ENCODE measurements around the gene WWOX.
"Not testable (repeated sequence)": the region's sequence is repeated elsewhere in the genome, so short reads cannot be mapped to it uniquely, and the experiment has no call there.

Gene WWOX

GRCh38 chr16:78604423-78605062 is 505.1 kb downstream of the WWOX start:
- H3K4me1 Mint-ChIP-seq = peaks cover 19% of the 10 kb centered on the region
- not testable (repeated sequence) for H3K9me3 Mint-ChIP-seq, H3K36me3 Mint-ChIP-seq, H3K4me3 Mint-ChIP-seq, H3K27me3 Mint-ChIP-seq, H3K27ac Mint-ChIP-seq

GRCh38 chr16:78605548-78606101 is 506.2 kb downstream of the WWOX start:
- H3K4me1 Mint-ChIP-seq = peaks cover 20% of the 10 kb centered on the region
- H3K4me3 Mint-ChIP-seq = no peak overlapping the region
- H3K9me3 Mint-ChIP-seq = no peaks in the 10 kb centered on the region
- H3K36me3 Mint-ChIP-seq = no peaks in the 10 kb centered on the region
- no peak overlapping the region for H3K27ac Mint-ChIP-seq
- no peaks in the 10 kb centered on the region for H3K27me3 Mint-ChIP-seq

- no peak overlapping the region for H3K4me3 Mint-ChIP-seq
- peaks cover 20% of the 10 kb centered on the region for H3K4me1 Mint-ChIP-seq
- H3K27me3 Mint-ChIP-seq = no peaks in the 10 kb centered on the region
- H3K27ac Mint-ChIP-seq = no peak overlapping the region
- H3K36me3 Mint-ChIP-seq = no peaks in the 10 kb centered on the region
- no peaks in the 10 kb centered on the region for H3K9me3 Mint-ChIP-seq
These were observed 507.1 kb downstream of the WWOX start for GRCh38 chr16:78606545-78606944.

GRCh38 chr16:78607022-78607421 is 507.6 kb downstream of the WWOX start:
- Mint-ChIP-seq H3K4me3 (no peak overlapping the region), H3K4me1 (peaks cover 20% of the 10 kb centered on the region), H3K27ac (no peak overlapping the region), H3K36me3 (no peaks in the 10 kb centered on the region), H3K27me3 (no peaks in the 10 kb centered on the region), H3K9me3 (no peaks in the 10 kb centered on the region)

GRCh38 chr16:78607465-78607864 is 508.0 kb downstream of the WWOX start:
- no peaks in the 10 kb centered on the region for H3K9me3 Mint-ChIP-seq
- H3K36me3 Mint-ChIP-seq = no peaks in the 10 kb centered on the region
- H3K4me3 Mint-ChIP-seq = no peak overlapping the region
- H3K27ac Mint-ChIP-seq = no peak overlapping the region
- no peaks in the 10 kb centered on the region for H3K27me3 Mint-ChIP-seq
- H3K4me1 Mint-ChIP-seq = peaks cover 20% of the 10 kb centered on the region

GRCh38 chr16:78608305-78608776 is 508.9 kb downstream of the WWOX start:
- no peaks in the 10 kb centered on the region for H3K9me3 Mint-ChIP-seq
- H3K4me3 Mint-ChIP-seq = no peak overlapping the region
- H3K4me1 Mint-ChIP-seq = peaks cover 20% of the 10 kb centered on the region
- H3K27ac Mint-ChIP-seq = no peak overlapping the region
- H3K36me3 Mint-ChIP-seq = no peaks in the 10 kb centered on the region
- H3K27me3 Mint-ChIP-seq = no peaks in the 10 kb centered on the region

GRCh38 chr16:78609402-78610274 is 510.2 kb downstream of the WWOX start:
- no peak overlapping the region for H3K4me3 Mint-ChIP-seq
- no peaks in the 10 kb centered on the region for H3K9me3 Mint-ChIP-seq
- H3K27ac Mint-ChIP-seq = no peak overlapping the region
- H3K4me1 Mint-ChIP-seq = peaks cover 20% of the 10 kb centered on the region
- no peaks in the 10 kb centered on the region for H3K36me3 Mint-ChIP-seq
- H3K27me3 Mint-ChIP-seq = no peaks in the 10 kb centered on the region

- Mint-ChIP-seq H3K9me3 (no peaks in the 10 kb centered on the region), H3K4me1 (peaks cover 15% of the 10 kb centered on the region), H3K4me3 (no peak overlapping the region), H3K27ac (no peak overlapping the region), H3K36me3 (no peaks in the 10 kb centered on the region), H3K27me3 (no peaks in the 10 kb centered on the region)
These were observed 511.9 kb downstream of the WWOX start for GRCh38 chr16:78611318-78611717.

GRCh38 chr16:78619811-78620210 is 520.4 kb downstream of the WWOX start:
- Mint-ChIP-seq H3K27me3 (no peaks in the 10 kb centered on the region), H3K27ac (no peak overlapping the region), H3K9me3 (no peaks in the 10 kb centered on the region), H3K36me3 (peaks cover 2% of the 10 kb centered on the region), H3K4me1 (no peaks in the 10 kb centered on the region), H3K4me3 (no peak overlapping the region)

- no peaks in the 10 kb centered on the region for H3K27me3 Mint-ChIP-seq
- no peaks in the 10 kb centered on the region for H3K4me1 Mint-ChIP-seq
- no peaks in the 10 kb centered on the region for H3K9me3 Mint-ChIP-seq
- H3K27ac Mint-ChIP-seq = no peak overlapping the region
- H3K4me3 Mint-ChIP-seq = no peak overlapping the region
- peaks cover 2% of the 10 kb centered on the region for H3K36me3 Mint-ChIP-seq
These were observed 520.8 kb downstream of the WWOX start for GRCh38 chr16:78620291-78620690.

GRCh38 chr16:78623796-78624195 is 524.3 kb downstream of the WWOX start:
- no peaks in the 10 kb centered on the region for H3K4me1 Mint-ChIP-seq
- H3K36me3 Mint-ChIP-seq = peaks cover 9% of the 10 kb centered on the region

GRCh38 chr16:78624366-78624765 is 524.9 kb downstream of the WWOX start:
- Mint-ChIP-seq H3K4me3 (no peak overlapping the region), H3K27ac (no peak overlapping the region), H3K27me3 (no peaks in the 10 kb centered on the region), H3K36me3 (peaks cover 9% of the 10 kb centered on the region), H3K9me3 (no peaks in the 10 kb centered on the region), H3K4me1 (no peaks in the 10 kb centered on the region)

More at GRCh38 chr16:78623796-78624195, 524.3 kb downstream of the WWOX start:
- H3K27ac Mint-ChIP-seq = no peak overlapping the region
- no peak overlapping the region for H3K4me3 Mint-ChIP-seq
- no peaks in the 10 kb centered on the region for H3K27me3 Mint-ChIP-seq
- H3K9me3 Mint-ChIP-seq = no peaks in the 10 kb centered on the region

GRCh38 chr16:78628461-78629045 is 529.1 kb downstream of the WWOX start:
- Mint-ChIP-seq H3K27me3 (no peaks in the 10 kb centered on the region), H3K9me3 (no peaks in the 10 kb centered on the region), H3K4me1 (no peaks in the 10 kb centered on the region), H3K27ac (no peak overlapping the region), H3K36me3 (peaks cover 11% of the 10 kb centered on the region), H3K4me3 (no peak overlapping the region)

- H3K27me3 Mint-ChIP-seq = no peaks in the 10 kb centered on the region
- no peaks in the 10 kb centered on the region for H3K4me1 Mint-ChIP-seq
These were observed 529.7 kb downstream of the WWOX start for GRCh38 chr16:78629173-78629572.

GRCh38 chr16:78630102-78630501 is 530.6 kb downstream of the WWOX start:
- no peaks in the 10 kb centered on the region for H3K4me1 Mint-ChIP-seq
- H3K36me3 Mint-ChIP-seq = peaks cover 10% of the 10 kb centered on the region
- no peak overlapping the region for H3K27ac Mint-ChIP-seq
- no peak overlapping the region for H3K4me3 Mint-ChIP-seq
- no peaks in the 10 kb centered on the region for H3K27me3 Mint-ChIP-seq
- H3K9me3 Mint-ChIP-seq = no peaks in the 10 kb centered on the region

More at GRCh38 chr16:78629173-78629572, 529.7 kb downstream of the WWOX start:
- Mint-ChIP-seq H3K27ac (no peak overlapping the region), H3K4me3 (no peak overlapping the region), H3K36me3 (peaks cover 12% of the 10 kb centered on the region), H3K9me3 (no peaks in the 10 kb centered on the region)

- H3K36me3 Mint-ChIP-seq = peaks cover 4% of the 10 kb centered on the region
- no peaks in the 10 kb centered on the region for H3K4me1 Mint-ChIP-seq
- no peaks in the 10 kb centered on the region for H3K9me3 Mint-ChIP-seq
- no peak overlapping the region for H3K4me3 Mint-ChIP-seq
- no peaks in the 10 kb centered on the region for H3K27me3 Mint-ChIP-seq
- no peak overlapping the region for H3K27ac Mint-ChIP-seq
These were observed 534.1 kb downstream of the WWOX start for GRCh38 chr16:78633551-78633950.

Data from activated naive CD4-positive, alpha-beta T cell treated with anti-CD3 and anti-CD28 coated beads, Interleukin-2, amount 50 U/mL, for 24 hours (primary cell).